ENCODE data around the gene LRRC4C. TPM values are rescaled to one million over a fixed set of nuclear protein-coding genes. Genes with fewer than 3 reads are reported as not detected.

Gene LRRC4C
- total and polyA plus RNA-seq, 4 donors: 0.10 to 0.93 (median 0.30) TPM

GRCh38 chr11:41283191-41283930, 176.1 kb downstream of the LRRC4C start:
- WGBS: 79% methylated on average over 6 of the region's 6 CpGs
- Histone ChIP-seq H3K27ac (ENCODE audit: low read depth in 1 of 2, low read length in 2 of 2) (no peak overlapping the region), H3K9me3 (ENCODE audit: control insufficient read depth in 4 of 4, low read length in 3 of 4) (no peaks in the 10 kb centered on the region), H3K4me1 (ENCODE audit: control insufficient read depth in 4 of 4, insufficient read depth in 4 of 4, low read length in 3 of 4) (no peaks in the 10 kb centered on the region), H3K4me3 (ENCODE audit: low read depth in 1 of 3, low read length in 3 of 3) (no peak overlapping the region), H3K9ac (ENCODE audit: low read depth in 1 of 2, low read length in 2 of 2) (no peak overlapping the region), H3K27me3 (ENCODE audit: control insufficient read depth in 4 of 4, insufficient read depth in 4 of 4, low read length in 3 of 4) (no peaks in the 10 kb centered on the region), H3K36me3 (ENCODE audit: control insufficient read depth in 4 of 4, insufficient read depth in 3 of 4, low read depth in 1 of 4, low read length in 3 of 4) (no peaks in the 10 kb centered on the region)
- TF ChIP-seq NR2F2 (IDR thresholded peaks at IDR 0.05) (no peak), REST (IDR thresholded peaks at IDR 0.05) (no peak), CTCF (IDR thresholded peaks at IDR 0.05; ENCODE audit: low read depth, low read length, missing input control) (no peak), FOXA2 (IDR thresholded peaks at IDR 0.05) (no peak), ZBTB33 (IDR thresholded peaks at IDR 0.05) (no peak), EGR1 (IDR thresholded peaks at IDR 0.05; ENCODE audit: low read depth in 2 of 2) (no peak), GABPA (IDR thresholded peaks at IDR 0.05 in 1 of 2, conservative IDR thresholded peaks at IDR 0.05 in 1 of 2) (no peak), FOXA1 (IDR thresholded peaks at IDR 0.05) (no peak)
- no peak for DNase-seq (ENCODE audit: low spot score)

- no peak for TF ChIP-seq SP1 (IDR thresholded peaks at IDR 0.05)
- no peak for TF ChIP-seq MAX (IDR thresholded peaks at IDR 0.05)
- TF ChIP-seq NR2F2 (IDR thresholded peaks at IDR 0.05): no peak
- no peak for TF ChIP-seq REST (IDR thresholded peaks at IDR 0.05)
- no peak for TF ChIP-seq FOXA1 (IDR thresholded peaks at IDR 0.05)
- TF ChIP-seq JUND (IDR thresholded peaks at IDR 0.05): no peak
- TF ChIP-seq TAF1 (conservative IDR thresholded peaks at IDR 0.05): no peak
- no peak for DNase-seq (ENCODE audit: low spot score)
- Histone ChIP-seq H3K4me3 (ENCODE audit: low read depth in 1 of 3, low read length in 3 of 3) (no peak overlapping the region), H3K27me3 (ENCODE audit: control insufficient read depth in 4 of 4, insufficient read depth in 4 of 4, low read length in 3 of 4) (no peaks in the 10 kb centered on the region), H3K36me3 (ENCODE audit: control insufficient read depth in 4 of 4, insufficient read depth in 3 of 4, low read depth in 1 of 4, low read length in 3 of 4) (no peaks in the 10 kb centered on the region), H3K9ac (ENCODE audit: low read depth in 1 of 2, low read length in 2 of 2) (no peak overlapping the region), H3K9me3 (ENCODE audit: control insufficient read depth in 4 of 4, low read length in 3 of 4) (no peaks in the 10 kb centered on the region), H3K27ac (ENCODE audit: low read depth in 1 of 2, low read length in 2 of 2) (no peak overlapping the region), H3K4me1 (ENCODE audit: control insufficient read depth in 4 of 4, insufficient read depth in 4 of 4, low read length in 3 of 4) (no peaks in the 10 kb centered on the region)
- 86% methylated on average over 5 of the region's 5 CpGs for WGBS
These were observed 177.1 kb downstream of the LRRC4C start for GRCh38 chr11:41282395-41282794.

All from liver (tissue), 9 donors.